Ovary (tissue), 3 donors: Measurements from ENCODE around the gene TNRC6C.

Source experiments
- CTCF ChIP-seq, 3 donors: fragments of 450-650 bp in 2 of 3; fragments of 200-600 bp in 1 of 3; IDR thresholded peaks; one replicate each; pipeline versions ENCODE4 v1.5.1 to v1.8.0; 2016 to 2022; ENCODE audit warnings: antibody characterized with exemption in 3 of 3, mild to moderate bottlenecking in 1 of 3
- EP300 ChIP-seq: sonication (generic); formaldehyde crosslinking; IDR thresholded peaks from one replicate; pipeline ENCODE4 v1.6.1; 2017; ENCODE audit warnings: antibody characterized with exemption
- POLR2A ChIP-seq: fragments of 450-650 bp; IDR thresholded peaks from one replicate; pipeline ENCODE4 v1.6.1; 2017; ENCODE audit warnings: antibody characterized with exemption, mild to moderate bottlenecking, moderate library complexity
- donor health status: DM: no; HTN: no; CAD: no.

GRCh38 chr17:78026381-78026780 is 67.9 kb downstream of the TNRC6C start:
- TF ChIP-seq POLR2A = no peak
- TF ChIP-seq CTCF (IDR thresholded peaks at IDR 0.05) = no peak
- no peak for TF ChIP-seq EP300
